NCI-H1105 (cell line): Measurements from ENCODE around the gene ZNF672.
"Not testable (repeated sequence)": the region's sequence is repeated elsewhere in the genome, so short reads cannot be mapped to it uniquely, and the experiment has no call there.

Experiments
- DNase-seq: peaks from one replicate; lab custom pipeline; 2025; lab: John Stamatoyannopoulos, UW

ZNF672 gene

GRCh38 chr1:248837781-248838356, at the start of gene ZNF672:
Gene ZNF672, plus strand, starts transcription at chr1:248838224. Its CDS starts 9,051 bp downstream, at chr1:248847275.
- peak; percentile 89 for DNase-seq

GRCh38 chr1:248788327-248788726, 49.7 kb upstream of the ZNF672 start:
- DNase-seq: no peak

- not testable (repeated sequence) for DNase-seq
Measured at GRCh38 chr1:248789337-248789736, 48.7 kb upstream of the ZNF672 start.

GRCh38 chr1:248790456-248790855, 47.6 kb upstream of the ZNF672 start:
- DNase-seq: no peak

- no peak for DNase-seq
Measured at GRCh38 chr1:248791010-248791409, 47.0 kb upstream of the ZNF672 start.

GRCh38 chr1:248792342-248792741, 45.7 kb upstream of the ZNF672 start:
- no peak for DNase-seq

- no peak for DNase-seq
Measured at GRCh38 chr1:248793592-248793991, 44.4 kb upstream of the ZNF672 start.

- DNase-seq: not testable (repeated sequence)
Measured at GRCh38 chr1:248794663-248795062, 43.4 kb upstream of the ZNF672 start.

GRCh38 chr1:248798791-248799190, 39.2 kb upstream of the ZNF672 start:
- DNase-seq: no peak

GRCh38 chr1:248800459-248800858, 37.6 kb upstream of the ZNF672 start:
- DNase-seq: no peak

GRCh38 chr1:248802454-248802853, 35.6 kb upstream of the ZNF672 start:
- no peak for DNase-seq

GRCh38 chr1:248803501-248803900, 34.5 kb upstream of the ZNF672 start:
- DNase-seq: not testable (repeated sequence)

- no peak for DNase-seq
Measured at GRCh38 chr1:248804771-248805681, 33.0 kb upstream of the ZNF672 start.

GRCh38 chr1:248805876-248806275, 32.1 kb upstream of the ZNF672 start:
- no peak for DNase-seq

- no peak for DNase-seq
Measured at GRCh38 chr1:248807067-248807737, 30.8 kb upstream of the ZNF672 start.

- DNase-seq: no peak
Measured at GRCh38 chr1:248808876-248809275, 29.1 kb upstream of the ZNF672 start.

- no peak for DNase-seq
Measured at GRCh38 chr1:248810000-248810726, 27.9 kb upstream of the ZNF672 start.

- no peak for DNase-seq
Measured at GRCh38 chr1:248810727-248811513, 27.1 kb upstream of the ZNF672 start.

GRCh38 chr1:248811514-248812490, 26.2 kb upstream of the ZNF672 start:
- DNase-seq: no peak
